Stimulated activated naive CD8-positive, alpha-beta T cell treated with anti-CD3 and anti-CD28 coated beads, Interleukin-15, amount 100 ng/mL, for 72 hours (primary cell): ENCODE measurements around the gene INPP4A.

Experiments used
- ATAC-seq: fragments of 150-1000 bp; cut with Tn5 transposase; 2 replicates; pipeline ENCODE4 v1.10.0; 2021; ENCODE audit warnings: mild to moderate bottlenecking, moderate library complexity
- DNase-seq, 2 donors: peaks; one replicate each; pipeline ENCODE4 v3.0.0; 2021 to 2022
- H3K27ac Mint-ChIP-seq, 2 donors: one replicate each; pipeline ENCODE4 v1.8.0; 2022; ENCODE audit warnings: mild to moderate bottlenecking in 2 of 2, mixed read lengths in 2 of 2, moderate library complexity in 2 of 2
- H3K27me3 Mint-ChIP-seq: one replicate; pipeline ENCODE4 v1.8.0; 2022; ENCODE audit warnings: mixed read lengths
- H3K4me1 Mint-ChIP-seq: one replicate; pipeline ENCODE4 v1.8.0; 2022; ENCODE audit warnings: mild to moderate bottlenecking, mixed read lengths
- H3K4me3 Mint-ChIP-seq, 2 donors: one replicate each; pipeline ENCODE4 v1.8.0; 2022; ENCODE audit warnings: mild to moderate bottlenecking in 2 of 2, mixed read lengths in 2 of 2, moderate library complexity in 1 of 2
- H3K9me3 Mint-ChIP-seq, 2 donors: one replicate each; pipeline ENCODE4 v1.8.0; 2022; ENCODE audit warnings: mixed read lengths in 2 of 2

INPP4A gene

DNA sequence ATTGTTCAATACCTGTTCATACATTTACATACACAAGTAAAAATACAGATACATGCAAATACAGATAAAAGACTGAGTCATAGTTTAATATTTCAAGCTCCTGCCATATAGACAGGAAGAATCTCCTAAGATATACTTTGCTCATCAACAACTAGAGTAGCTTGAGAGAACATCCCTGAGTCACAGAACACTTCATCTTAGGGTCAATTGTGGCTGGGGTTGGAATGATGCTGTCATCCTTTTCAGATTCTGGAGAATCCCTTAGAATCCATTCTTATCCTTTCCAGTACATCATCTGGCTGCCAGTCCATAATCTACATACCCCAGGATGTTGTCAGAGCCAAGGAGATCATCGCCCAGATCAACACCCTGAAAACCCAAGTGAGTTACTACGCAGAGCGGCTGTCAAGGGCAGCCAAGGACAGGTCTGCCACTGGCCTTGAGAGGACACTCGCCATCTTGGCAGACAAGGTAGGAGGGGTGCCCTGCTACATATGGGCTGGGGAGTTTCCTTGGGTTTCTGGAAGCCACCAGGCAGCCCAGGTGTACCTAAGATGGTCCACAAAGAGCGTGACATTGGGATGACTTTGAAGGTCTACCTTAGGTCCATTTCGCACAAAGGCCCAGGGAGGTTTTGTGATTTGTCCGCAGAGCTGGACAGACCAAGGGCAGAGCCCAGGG lies 108.0 kb downstream of the INPP4A start:
- Mint-ChIP-seq H3K9me3 (no peaks in the 10 kb centered on the region), H3K27me3 (no peaks in the 10 kb centered on the region), H3K27ac (no peak overlapping the region), H3K4me1 (peaks cover 74% of the 10 kb centered on the region), H3K4me3 (no peak overlapping the region)
- ATAC-seq (no peak), DNase-seq (no peak)

GRCh38 chr2:98554116-98554861 lies 109.6 kb downstream of the INPP4A start:
- ATAC-seq (no peak), DNase-seq (no peak)
- Mint-ChIP-seq H3K9me3 (no peaks in the 10 kb centered on the region), H3K4me1 (peaks cover 73% of the 10 kb centered on the region), H3K27me3 (no peaks in the 10 kb centered on the region), H3K4me3 (no peak overlapping the region), H3K27ac (no peak overlapping the region)

DNA sequence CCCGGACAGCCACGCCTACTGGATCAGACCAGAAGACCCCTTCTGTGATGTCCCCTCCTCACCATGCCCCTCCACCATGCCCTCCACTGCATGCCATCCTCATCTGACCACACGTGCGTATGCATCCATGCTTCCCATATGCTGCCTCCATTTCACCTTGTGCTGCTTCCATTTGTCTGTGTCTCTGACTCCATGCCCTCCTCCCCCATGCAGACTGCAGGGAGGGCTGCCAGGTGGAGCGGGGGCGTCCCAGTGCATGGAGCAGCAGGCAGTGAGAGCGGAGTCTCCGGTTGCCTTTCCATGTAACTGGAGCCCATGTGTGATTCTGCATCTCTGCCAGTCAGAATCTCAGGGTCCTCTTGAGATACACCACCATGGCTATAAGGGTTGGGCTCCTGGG lies 111.0 kb downstream of the INPP4A start:
- H3K4me1 Mint-ChIP-seq = peaks cover 63% of the 10 kb centered on the region
- no peak overlapping the region for H3K4me3 Mint-ChIP-seq
- no peaks in the 10 kb centered on the region for H3K9me3 Mint-ChIP-seq
- DNase-seq = no peak
- no peaks in the 10 kb centered on the region for H3K27me3 Mint-ChIP-seq
- ATAC-seq = no peak
- H3K27ac Mint-ChIP-seq = peak overlapping the region in 1 of 2 donors; percentile 52

- H3K27me3 Mint-ChIP-seq = no peaks in the 10 kb centered on the region
- H3K27ac Mint-ChIP-seq = peak overlapping the region in 1 of 2 donors; percentile 87
- no peak overlapping the region for H3K4me3 Mint-ChIP-seq
- ATAC-seq (no peak), DNase-seq (no peak)
- H3K9me3 Mint-ChIP-seq = no peaks in the 10 kb centered on the region
- peaks cover 55% of the 10 kb centered on the region for H3K4me1 Mint-ChIP-seq
Measured at GRCh38 chr2:98556344-98557033, 111.8 kb downstream of the INPP4A start.

- H3K27ac Mint-ChIP-seq = peak overlapping the region in 1 of 2 donors; percentile 38
- ATAC-seq (no peak), DNase-seq (no peak)
- H3K4me3 Mint-ChIP-seq = no peak overlapping the region
- no peaks in the 10 kb centered on the region for H3K27me3 Mint-ChIP-seq
- peaks cover 41% of the 10 kb centered on the region for H3K4me1 Mint-ChIP-seq
- no peaks in the 10 kb centered on the region for H3K9me3 Mint-ChIP-seq
Measured at GRCh38 chr2:98558852-98559530, 114.3 kb downstream of the INPP4A start.

GRCh38 chr2:98559581-98559980 lies 114.9 kb downstream of the INPP4A start:
- peak overlapping the region in 1 of 2 donors; percentile 38 for H3K27ac Mint-ChIP-seq
- no peak for DNase-seq
- H3K4me1 Mint-ChIP-seq = peaks cover 41% of the 10 kb centered on the region
- no peaks in the 10 kb centered on the region for H3K27me3 Mint-ChIP-seq
- peak; percentile 42 for ATAC-seq
- H3K9me3 Mint-ChIP-seq = no peaks in the 10 kb centered on the region
- H3K4me3 Mint-ChIP-seq = no peak overlapping the region

DNA sequence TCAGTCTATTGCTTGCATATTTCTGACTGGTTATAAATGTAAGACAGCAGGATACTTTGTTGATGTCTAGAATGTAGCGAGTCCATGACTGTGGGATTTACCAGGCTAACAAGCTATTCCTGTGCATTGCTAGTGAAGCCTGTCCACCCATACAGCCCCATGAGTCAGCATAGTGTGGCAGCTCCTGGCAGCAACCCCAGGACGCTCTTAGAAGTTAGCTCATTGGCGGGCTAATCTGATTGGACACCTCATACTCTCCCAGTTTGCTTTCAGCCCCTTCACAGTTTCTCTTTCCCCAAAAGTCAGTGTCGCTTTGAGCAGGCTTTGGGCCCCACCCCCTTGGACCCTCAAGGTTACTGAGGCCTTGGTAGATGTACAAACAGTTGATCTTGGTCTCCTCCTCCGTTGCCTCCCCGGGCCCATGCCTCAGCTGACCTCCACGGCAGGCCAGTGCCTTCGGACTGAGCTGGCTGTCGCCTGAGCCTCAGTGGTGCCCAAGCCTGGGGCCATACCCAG lies 115.7 kb downstream of the INPP4A start:
- no peaks in the 10 kb centered on the region for H3K9me3 Mint-ChIP-seq
- no peak for DNase-seq
- no peaks in the 10 kb centered on the region for H3K27me3 Mint-ChIP-seq
- H3K4me1 Mint-ChIP-seq = peaks cover 40% of the 10 kb centered on the region
- H3K4me3 Mint-ChIP-seq = no peak overlapping the region
- H3K27ac Mint-ChIP-seq = peak overlapping the region in 1 of 2 donors; percentile 7
- no peak for ATAC-seq

- DNase-seq = no peak
- H3K4me3 Mint-ChIP-seq = no peak overlapping the region
- H3K27me3 Mint-ChIP-seq = no peaks in the 10 kb centered on the region
- no peaks in the 10 kb centered on the region for H3K9me3 Mint-ChIP-seq
- peak overlapping the region in 1 of 2 donors; percentile 27 for H3K27ac Mint-ChIP-seq
- peaks cover 36% of the 10 kb centered on the region for H3K4me1 Mint-ChIP-seq
- ATAC-seq = no peak
Measured at GRCh38 chr2:98561018-98561417, 116.4 kb downstream of the INPP4A start.

GRCh38 chr2:98561902-98562695 lies 117.4 kb downstream of the INPP4A start:
- no peak for DNase-seq
- Mint-ChIP-seq H3K27ac (no peak overlapping the region), H3K4me1 (peaks cover 27% of the 10 kb centered on the region), H3K4me3 (no peak overlapping the region), H3K27me3 (no peaks in the 10 kb centered on the region), H3K9me3 (no peaks in the 10 kb centered on the region)
- no peak for ATAC-seq

DNA sequence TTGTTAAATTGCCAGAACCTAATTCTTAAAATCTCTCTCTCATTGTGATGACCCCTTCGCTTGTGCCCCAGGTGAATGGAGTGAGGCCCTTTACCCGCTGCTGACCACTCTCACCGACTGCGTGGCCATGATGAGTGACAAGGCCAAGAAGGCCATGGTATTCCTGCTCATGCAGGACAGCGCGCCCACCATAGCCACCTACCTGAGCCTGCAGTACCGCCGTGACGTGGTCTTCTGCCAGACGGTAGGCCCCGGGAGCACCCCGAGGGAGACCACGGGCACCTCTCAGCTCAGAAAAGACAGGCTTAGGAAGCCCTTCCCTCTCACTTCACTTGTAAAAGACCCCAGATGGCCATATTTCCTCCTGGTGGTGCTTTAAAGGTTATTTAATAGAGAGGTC lies 118.7 kb downstream of the INPP4A start:
- Mint-ChIP-seq H3K4me1 (peaks cover 18% of the 10 kb centered on the region), H3K4me3 (no peak overlapping the region), H3K27me3 (no peaks in the 10 kb centered on the region), H3K27ac (peak overlapping the region in 1 of 2 donors; percentile 7), H3K9me3 (no peaks in the 10 kb centered on the region)
- DNase-seq (no peak), ATAC-seq (no peak)

DNA sequence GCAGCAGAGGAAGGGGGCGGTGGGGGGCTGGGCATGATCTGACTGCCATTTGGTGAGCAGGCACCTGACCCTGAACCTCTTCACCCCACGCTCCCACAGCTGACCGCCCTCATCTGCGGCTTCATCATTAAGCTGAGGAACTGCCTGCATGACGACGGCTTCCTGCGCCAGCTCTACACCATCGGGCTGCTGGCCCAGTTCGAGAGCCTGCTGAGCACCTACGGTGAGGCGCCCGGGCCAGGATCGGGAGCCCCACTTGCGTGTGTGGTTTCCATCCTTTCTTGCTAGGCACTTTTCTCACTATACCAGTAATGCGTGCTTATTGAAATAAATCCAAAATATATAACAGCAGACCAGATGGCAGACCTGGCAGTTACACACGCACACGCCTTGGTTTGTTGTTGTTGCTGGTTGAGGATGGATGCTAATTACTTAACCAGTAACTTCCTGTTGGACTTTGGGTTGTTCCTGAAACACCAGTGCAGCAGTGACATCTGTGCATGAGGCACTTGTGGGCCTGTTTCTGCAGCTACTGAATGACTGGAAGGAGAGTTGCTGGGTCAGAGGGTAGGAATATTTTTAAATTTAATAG lies 120.0 kb downstream of the INPP4A start:
- no peak overlapping the region for H3K27ac Mint-ChIP-seq
- peaks cover 10% of the 10 kb centered on the region for H3K4me1 Mint-ChIP-seq
- no peaks in the 10 kb centered on the region for H3K9me3 Mint-ChIP-seq
- DNase-seq (no peak), ATAC-seq (no peak)
- H3K27me3 Mint-ChIP-seq = no peaks in the 10 kb centered on the region
- H3K4me3 Mint-ChIP-seq = no peak overlapping the region

- DNase-seq (no peak), ATAC-seq (no peak)
- Mint-ChIP-seq H3K9me3 (no peaks in the 10 kb centered on the region), H3K4me3 (no peak overlapping the region), H3K4me1 (peaks cover 13% of the 10 kb centered on the region), H3K27ac (peak overlapping the region in 1 of 2 donors; percentile 25), H3K27me3 (no peaks in the 10 kb centered on the region)
Measured at GRCh38 chr2:98565286-98565860, 120.7 kb downstream of the INPP4A start.

- DNase-seq (no peak), ATAC-seq (no peak)
- Mint-ChIP-seq H3K4me1 (peaks cover 13% of the 10 kb centered on the region), H3K27ac (peak overlapping the region in 1 of 2 donors; percentile 33), H3K9me3 (no peaks in the 10 kb centered on the region), H3K4me3 (no peak overlapping the region), H3K27me3 (no peaks in the 10 kb centered on the region)
Measured at GRCh38 chr2:98565941-98566340, 121.3 kb downstream of the INPP4A start.
